ENCODE measurements around the gene PTPN11.
"Not testable (repeated sequence)": the region's sequence is repeated elsewhere in the genome, so short reads cannot be mapped to it uniquely, and the experiment has no call there.

PTPN11 gene

GRCh38 chr12:112514926-112515642, 96.3 kb downstream of the PTPN11 start:
- no peak for DNase-seq (ENCODE audit: low spot score)

GRCh38 chr12:112515868-112516267, 97.1 kb downstream of the PTPN11 start:
- DNase-seq (ENCODE audit: low spot score), result no peak

- no peak for DNase-seq (ENCODE audit: low spot score)
Observed at GRCh38 chr12:112517730-112518364, 99.1 kb downstream of the PTPN11 start.

GRCh38 chr12:112518365-112518735, 99.6 kb downstream of the PTPN11 start:
- DNase-seq (ENCODE audit: low spot score), result no peak

GRCh38 chr12:112519841-112520340, 101.1 kb downstream of the PTPN11 start:
- not testable (repeated sequence) for DNase-seq (ENCODE audit: low spot score)

GRCh38 chr12:112523856-112524255, 105.1 kb downstream of the PTPN11 start:
- no peak for DNase-seq (ENCODE audit: low spot score)

GRCh38 chr12:112524269-112524668, 105.5 kb downstream of the PTPN11 start:
- DNase-seq (ENCODE audit: low spot score), result no peak

- DNase-seq (ENCODE audit: low spot score), result no peak
Observed at GRCh38 chr12:112524676-112525425, 106.1 kb downstream of the PTPN11 start.

GRCh38 chr12:112525426-112525809, 106.7 kb downstream of the PTPN11 start:
- no peak for DNase-seq (ENCODE audit: low spot score)

GRCh38 chr12:112527082-112527481, 108.3 kb downstream of the PTPN11 start:
- DNase-seq (ENCODE audit: low spot score), result no peak

GRCh38 chr12:112527501-112527900, 108.8 kb downstream of the PTPN11 start:
- no peak for DNase-seq (ENCODE audit: low spot score)

- no peak for DNase-seq (ENCODE audit: low spot score)
Observed at GRCh38 chr12:112528521-112528920, 109.8 kb downstream of the PTPN11 start.

GRCh38 chr12:112530941-112531340, 112.2 kb downstream of the PTPN11 start:
- DNase-seq (ENCODE audit: low spot score), result no peak

GRCh38 chr12:112532106-112532505, 113.4 kb downstream of the PTPN11 start:
- no peak for DNase-seq (ENCODE audit: low spot score)

GRCh38 chr12:112533528-112533927, 114.8 kb downstream of the PTPN11 start:
- DNase-seq (ENCODE audit: low spot score), result no peak

- DNase-seq (ENCODE audit: low spot score), result no peak
Observed at GRCh38 chr12:112535017-112535416, 116.3 kb downstream of the PTPN11 start.

GRCh38 chr12:112535637-112536366, 117.1 kb downstream of the PTPN11 start:
- DNase-seq (ENCODE audit: low spot score), result no peak

GRCh38 chr12:112536367-112536730, 117.6 kb downstream of the PTPN11 start:
- DNase-seq (ENCODE audit: low spot score), result no peak

GRCh38 chr12:112537710-112538396, 119.1 kb downstream of the PTPN11 start:
- no peak for DNase-seq (ENCODE audit: low spot score)

- DNase-seq (ENCODE audit: low spot score), result no peak
Observed at GRCh38 chr12:112538740-112539139, 120.0 kb downstream of the PTPN11 start.

GRCh38 chr12:112539221-112539620, 120.5 kb downstream of the PTPN11 start:
- DNase-seq (ENCODE audit: low spot score), result no peak

Data from SK-N-DZ (cell line).